Ovary (tissue), 3 donors: ENCODE measurements around the gene AKR1A1.

Experiments
- CTCF ChIP-seq, 3 donors: fragments of 450-650 bp in 2 of 3; fragments of 200-600 bp in 1 of 3; IDR thresholded peaks; one replicate each; pipeline versions ENCODE4 v1.5.1 to v1.8.0; 2016 to 2022; ENCODE audit warnings: antibody characterized with exemption in 3 of 3, mild to moderate bottlenecking in 1 of 3
- EP300 ChIP-seq: sonication (generic); formaldehyde crosslinking; IDR thresholded peaks from one replicate; pipeline ENCODE4 v1.6.1; 2017; ENCODE audit warnings: antibody characterized with exemption
- POLR2A ChIP-seq: fragments of 450-650 bp; IDR thresholded peaks from one replicate; pipeline ENCODE4 v1.6.1; 2017; ENCODE audit warnings: antibody characterized with exemption, mild to moderate bottlenecking, moderate library complexity
- donor health status: DM: no; HTN: no; CAD: no.

GRCh38 chr1:45619149-45619921, 68.7 kb downstream of the AKR1A1 start:
- TF ChIP-seq POLR2A (no peak), CTCF (IDR thresholded peaks at IDR 0.05) (no peak), EP300 (no peak)
